DMS53 (cell line): ENCODE results near the gene VWA5B1.
"Not testable (repeated sequence)": the region's sequence is repeated elsewhere in the genome, so short reads cannot be mapped to it uniquely, and the experiment has no call there.

Experiments used
- DNase-seq: peaks from one replicate; lab custom pipeline; 2025; lab: John Stamatoyannopoulos, UW

The VWA5B1 gene

DNA sequence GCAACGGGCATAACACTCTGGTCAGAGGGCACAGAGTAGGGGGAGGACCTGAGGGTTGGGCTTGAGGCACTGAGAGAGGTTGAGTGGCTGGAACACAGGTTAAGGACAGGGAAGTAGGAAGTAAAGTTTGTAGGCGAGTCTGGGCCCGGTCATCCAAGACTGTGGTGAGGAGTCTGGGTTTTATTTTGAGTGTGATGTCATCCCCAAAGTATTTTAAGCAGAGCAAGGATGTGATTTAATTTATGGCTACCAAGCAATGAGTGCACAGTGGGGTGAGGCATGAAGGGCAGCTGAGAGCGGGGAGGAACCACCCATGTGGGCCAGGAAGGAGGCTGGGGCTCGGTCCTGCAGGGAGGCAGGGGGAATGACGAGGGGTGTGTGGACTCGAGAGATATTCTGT, 11.2 kb upstream of the VWA5B1 start:
- no peak for DNase-seq

DNA sequence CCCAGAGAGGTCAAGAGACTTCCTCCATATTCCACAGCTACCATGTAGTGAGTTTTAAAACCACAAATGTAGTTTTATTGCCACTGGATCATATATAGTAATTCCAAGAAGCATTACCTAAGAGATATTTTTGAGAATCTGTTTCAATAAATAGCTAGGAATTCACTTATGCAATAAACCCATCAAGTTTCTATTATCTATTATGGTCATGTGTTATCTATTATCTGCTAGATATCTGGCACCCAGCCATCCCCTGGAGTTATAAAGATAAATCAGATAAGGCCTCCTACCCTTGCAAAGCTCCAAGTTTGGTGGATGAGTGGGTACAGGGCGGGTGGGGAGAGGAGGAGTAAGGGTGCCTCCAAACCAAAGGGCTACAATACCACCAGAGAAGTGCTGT, 10.3 kb upstream of the VWA5B1 start:
- DNase-seq, result no peak

DNA sequence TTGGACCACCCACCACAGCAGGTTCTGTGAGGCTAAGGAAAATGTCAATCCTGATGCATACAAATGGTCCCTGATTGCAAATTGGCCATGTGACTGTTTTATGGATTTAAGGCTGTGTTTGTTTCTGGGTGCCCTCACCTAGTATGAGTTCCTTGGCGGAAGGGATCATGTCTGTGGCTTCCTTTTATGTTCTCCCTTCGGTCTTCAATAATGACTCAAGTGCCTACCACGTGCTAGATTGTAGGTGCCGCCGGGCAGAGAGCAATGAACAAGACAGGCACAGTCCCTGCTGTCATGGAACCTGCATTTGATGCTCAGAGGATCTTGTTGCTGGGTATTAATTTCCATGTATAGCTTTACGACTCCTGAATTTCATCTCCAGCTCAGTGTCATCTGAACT, 9.8 kb upstream of the VWA5B1 start:
- DNase-seq, result no peak

DNA sequence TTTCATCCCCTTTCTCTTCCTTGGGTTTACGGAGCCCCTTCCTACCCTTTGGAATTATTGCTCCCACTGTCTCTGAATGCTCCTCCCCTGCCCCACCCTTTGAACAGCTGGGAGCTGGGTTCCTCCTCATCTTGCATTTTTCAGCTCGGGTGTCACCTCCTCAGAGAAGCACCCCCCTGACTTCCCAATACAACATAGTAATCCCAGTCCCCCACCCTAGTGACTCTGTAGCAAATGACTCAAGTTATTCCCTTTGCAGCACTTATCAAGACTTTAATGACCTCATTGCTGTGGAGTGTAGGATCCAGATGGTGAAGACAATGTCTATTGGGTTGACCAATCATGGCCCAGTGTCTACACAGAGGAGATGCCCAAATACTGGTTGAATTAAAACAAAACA, 8.9 kb upstream of the VWA5B1 start:
- no peak for DNase-seq

DNA sequence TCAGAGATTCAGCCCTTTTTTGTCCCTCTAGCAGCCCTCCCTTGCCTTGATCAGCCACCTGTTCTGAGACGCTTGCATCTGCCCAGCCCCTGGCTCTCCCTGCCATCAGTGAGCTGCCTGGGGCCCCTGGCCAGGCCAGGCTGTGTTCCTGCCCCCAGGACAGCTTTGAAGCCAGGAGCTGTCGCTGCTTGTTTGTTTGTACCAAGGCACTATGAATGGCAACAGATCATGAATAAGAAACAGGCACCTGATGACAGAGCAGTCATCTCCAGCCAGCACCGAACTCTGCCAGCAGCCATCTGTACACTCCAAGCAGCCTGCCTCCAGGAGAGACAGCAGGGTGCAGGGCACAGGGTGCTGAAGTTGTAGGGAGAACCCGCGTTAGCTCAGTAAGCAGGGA, 8.1 kb upstream of the VWA5B1 start:
- no peak for DNase-seq

DNA sequence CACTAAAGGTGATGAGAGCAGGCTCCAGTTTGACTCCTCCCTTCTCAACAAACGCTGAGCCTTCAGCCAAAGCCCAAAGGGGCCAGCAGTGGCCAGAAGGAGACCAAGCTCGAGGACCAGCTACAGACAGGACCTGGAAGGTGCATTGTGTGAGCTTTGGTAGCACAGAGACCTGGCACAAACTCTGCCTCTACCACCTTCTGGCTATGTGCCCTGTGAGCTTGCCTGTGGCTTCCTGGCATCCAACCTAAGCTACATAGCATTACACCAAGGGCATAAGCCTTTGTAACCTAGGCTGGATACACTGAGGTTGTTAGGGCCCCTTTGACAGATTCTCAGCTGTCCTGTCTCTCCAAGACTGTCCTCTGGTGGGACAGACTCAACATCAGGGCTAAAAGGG, 6.6 kb upstream of the VWA5B1 start:
- no peak for DNase-seq

DNA sequence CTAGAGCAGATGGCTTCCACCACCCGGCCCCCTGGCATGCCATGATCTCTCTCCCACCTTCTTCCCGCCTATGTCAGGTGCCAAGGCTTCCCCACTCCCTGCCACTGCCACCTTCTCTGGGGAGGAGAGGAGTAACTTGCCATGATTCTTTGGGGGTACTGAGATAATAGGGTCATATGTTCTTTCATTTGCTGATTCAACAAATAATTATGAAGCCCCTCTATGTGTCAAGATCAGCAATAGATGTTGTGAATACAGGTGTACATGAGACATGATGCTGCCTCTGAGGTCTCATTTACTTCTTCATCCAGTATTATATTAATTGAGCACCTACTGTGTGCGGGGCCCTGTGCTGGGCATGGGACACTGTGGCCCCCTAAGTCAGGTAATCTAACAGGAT, 6.0 kb upstream of the VWA5B1 start:
- DNase-seq, result no peak

DNA sequence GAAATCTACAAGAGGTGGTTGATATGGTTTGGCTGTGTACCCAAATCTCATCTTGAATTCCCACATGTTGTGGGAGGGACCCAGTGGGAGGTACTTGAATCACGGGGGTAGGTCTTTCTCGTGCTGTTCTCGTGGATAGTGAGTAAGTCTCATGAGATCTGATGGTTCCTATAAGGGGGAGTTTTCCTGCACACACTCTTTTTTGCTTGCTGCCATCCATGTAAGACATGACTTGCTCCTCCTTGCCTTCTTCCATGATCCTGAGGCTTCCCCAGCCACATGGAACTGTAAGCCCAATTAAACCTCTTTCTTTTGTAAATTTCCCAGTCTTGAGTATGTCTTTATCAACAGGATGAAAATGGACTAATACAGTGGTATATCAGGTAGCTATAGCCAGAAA, 5.2 kb upstream of the VWA5B1 start:
- no peak for DNase-seq

DNA sequence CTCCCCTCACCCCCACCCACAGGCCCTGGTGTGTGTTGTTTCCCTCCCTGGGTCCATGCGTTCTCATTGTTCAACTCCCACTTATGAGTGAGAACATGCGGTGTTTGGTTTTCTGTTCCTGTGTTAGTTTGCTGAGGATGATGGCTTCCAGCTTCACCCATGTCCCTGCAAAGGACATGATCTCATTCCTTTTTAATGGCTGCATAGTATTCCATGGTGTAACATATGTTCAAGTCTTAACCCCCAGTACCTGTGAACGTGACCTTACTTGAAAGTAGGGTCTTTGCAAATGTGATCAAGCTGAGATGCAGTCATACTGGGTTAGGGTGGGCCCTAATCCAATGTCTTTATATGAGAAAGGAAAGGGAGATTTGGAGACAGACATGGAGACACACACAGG, 3.0 kb upstream of the VWA5B1 start:
- not testable (repeated sequence) for DNase-seq

DNA sequence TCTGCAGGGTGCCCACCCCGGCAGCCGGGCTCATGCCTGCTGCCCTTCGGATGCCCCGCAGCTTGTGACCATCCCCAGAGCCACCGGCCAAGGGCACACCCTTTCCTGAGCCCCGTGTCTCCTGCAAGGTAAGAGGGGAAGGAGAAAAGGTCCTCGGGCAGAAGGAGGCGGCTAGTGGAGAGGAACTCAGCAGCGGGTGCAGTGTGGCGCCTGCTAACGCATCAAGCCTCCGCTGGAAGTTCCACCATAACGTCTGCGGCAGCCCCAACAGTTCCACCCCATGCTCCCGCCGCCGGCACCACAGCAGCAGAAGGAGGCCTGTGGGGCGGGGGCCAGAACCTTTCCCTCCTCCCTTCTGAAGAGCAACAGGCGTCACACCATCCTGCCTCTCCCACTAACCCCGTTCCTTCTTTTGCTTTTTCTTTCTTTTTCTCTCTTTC, 990 bp downstream of the VWA5B1 start:
- DNase-seq, result peak; percentile 56

DNA sequence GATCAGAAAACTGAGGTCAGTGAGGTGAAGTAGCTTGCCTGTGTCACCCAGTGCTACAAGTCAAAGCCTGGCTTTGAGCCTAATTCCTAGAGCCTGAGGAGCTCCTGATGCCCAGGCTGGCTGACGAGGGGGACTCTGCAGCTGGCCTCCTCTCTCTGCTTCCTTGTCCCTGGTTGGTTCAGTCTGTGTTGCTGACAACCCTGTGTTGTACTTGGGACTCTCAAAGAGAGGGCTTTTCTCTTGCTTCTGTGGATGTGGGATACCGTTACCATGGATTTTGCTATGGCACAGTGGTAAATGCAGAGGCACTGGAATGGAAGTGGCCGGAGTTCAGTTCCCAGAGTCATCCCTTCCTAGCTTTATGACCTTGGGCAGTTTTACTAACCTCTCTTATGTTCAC, 8.0 kb downstream of the VWA5B1 start:
- DNase-seq, result no peak

DNA sequence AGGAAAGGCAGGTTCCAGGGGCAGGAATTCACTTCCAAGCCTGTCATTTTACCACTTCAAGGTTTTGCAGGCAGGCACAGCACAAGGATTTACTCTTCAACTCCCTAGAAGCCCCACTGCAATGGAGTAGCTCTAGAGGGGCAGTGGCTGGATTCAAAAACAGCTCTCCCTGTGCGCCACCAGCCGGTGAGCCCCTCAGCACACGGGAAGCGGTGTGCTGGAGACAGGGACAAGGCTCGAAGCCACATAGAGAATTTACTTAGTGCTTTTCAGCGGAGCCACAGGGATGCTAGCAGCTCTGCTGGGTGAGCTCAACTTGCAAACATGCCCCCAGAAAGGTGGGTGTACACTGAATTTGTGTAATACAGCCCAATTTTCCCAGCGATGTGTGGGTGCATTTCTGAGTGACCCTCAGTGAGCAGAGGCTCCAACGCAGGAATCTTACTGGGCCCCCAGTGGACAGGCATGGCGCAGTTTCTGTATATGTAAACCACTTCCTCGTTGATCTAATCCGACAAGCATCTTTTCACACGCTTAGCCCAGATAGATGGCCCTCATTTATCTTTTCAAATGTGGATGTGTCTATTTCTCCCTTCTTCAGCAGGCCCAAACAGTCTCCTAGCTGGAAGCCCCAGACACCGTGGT, 10.9 kb downstream of the VWA5B1 start:
- DNase-seq, result no peak

DNA sequence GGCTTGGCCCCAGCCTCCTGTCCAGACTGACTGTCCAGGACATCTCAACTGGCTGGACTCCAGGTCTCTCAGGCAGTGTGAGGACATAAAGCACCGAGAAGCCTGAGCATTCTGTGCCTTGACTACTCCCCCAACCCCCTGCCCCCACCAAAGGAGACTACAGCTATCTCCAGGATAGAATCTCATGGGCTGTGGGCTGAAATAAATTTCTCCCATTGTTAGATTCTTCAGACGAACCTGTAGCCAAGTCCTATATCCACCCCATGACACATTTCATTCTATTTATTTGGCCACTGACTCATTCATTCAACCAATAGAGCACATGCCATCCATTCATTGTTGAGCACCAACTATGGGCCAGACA, 11.4 kb downstream of the VWA5B1 start:
- no peak for DNase-seq

DNA sequence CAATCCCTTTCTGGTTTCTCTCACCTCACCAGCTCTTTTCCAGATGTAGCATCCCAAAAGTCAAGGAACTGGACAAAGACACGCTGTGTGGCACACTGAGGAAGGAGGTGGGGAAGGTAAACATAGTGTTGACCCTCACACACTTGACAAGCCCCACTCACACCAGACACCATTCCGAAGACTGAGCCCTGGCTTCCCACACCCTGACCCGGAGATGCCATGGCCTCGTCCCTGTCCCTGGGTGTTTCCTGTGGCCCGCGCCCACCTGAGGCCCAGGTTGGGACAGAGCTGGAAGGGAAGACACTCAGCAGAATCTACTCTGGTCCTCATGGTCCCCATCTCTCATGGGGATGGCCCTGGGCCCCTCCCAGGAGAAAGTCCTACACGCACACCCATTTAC, 16.4 kb downstream of the VWA5B1 start:
- DNase-seq, result no peak

DNA sequence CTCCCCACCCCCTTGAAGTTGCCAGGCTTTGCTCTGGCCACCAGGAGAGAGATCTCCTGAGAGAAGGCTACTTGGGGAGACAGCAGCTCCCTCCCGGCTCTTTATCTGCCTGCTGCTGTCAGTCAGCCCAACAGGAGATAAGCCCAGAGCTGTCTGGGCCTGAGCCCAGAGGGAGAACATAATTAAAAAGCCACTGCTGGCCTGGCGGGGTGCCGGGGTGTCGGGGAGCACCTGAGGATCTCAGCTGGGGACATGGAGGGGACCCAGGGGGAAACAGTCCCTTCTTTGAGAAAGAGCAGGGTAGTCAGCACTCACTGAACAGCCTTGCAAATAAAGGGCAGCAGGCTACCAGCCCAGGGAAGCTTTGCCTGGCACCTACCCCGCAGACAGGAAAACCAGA, 17.9 kb downstream of the VWA5B1 start:
- no peak for DNase-seq

DNA sequence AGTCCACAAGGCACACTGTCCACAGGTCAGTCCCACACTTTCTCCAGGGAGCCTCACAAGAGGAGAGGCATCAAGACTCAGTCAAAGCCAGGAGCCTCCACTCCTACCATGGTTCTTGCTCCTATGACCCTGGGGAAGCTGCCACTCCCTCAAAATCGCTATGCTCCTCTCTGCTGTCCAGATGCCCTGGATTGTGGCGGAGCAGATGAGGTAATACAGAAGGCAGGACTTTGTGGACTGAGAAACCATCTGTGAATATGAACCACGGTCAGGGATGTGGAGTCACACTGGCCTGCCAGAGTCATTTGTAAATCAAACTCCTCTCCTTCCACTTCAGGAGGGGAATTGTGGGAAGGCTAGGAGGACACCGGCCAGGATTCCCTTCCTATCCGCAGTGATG, 20.6 kb downstream of the VWA5B1 start:
- no peak for DNase-seq

DNA sequence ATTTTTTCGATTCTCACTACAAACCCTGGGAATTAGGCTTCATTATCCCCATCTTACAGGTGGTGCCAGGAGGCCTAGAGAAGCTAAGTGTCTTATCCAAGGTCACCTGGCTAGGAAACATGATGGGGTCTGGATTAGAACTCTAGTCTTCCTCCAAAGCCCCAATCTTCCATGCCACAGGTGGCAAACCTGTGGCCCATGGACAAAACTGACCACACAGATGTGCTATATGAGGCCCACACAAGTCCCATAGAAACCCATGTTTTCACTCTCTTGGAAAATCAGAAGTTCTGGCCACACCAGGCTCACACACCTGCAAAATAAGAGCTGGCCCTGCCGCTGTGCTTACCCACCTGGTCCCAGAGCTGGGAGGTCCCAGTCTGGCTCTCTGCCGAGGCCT, 21.6 kb downstream of the VWA5B1 start:
- no peak for DNase-seq

DNA sequence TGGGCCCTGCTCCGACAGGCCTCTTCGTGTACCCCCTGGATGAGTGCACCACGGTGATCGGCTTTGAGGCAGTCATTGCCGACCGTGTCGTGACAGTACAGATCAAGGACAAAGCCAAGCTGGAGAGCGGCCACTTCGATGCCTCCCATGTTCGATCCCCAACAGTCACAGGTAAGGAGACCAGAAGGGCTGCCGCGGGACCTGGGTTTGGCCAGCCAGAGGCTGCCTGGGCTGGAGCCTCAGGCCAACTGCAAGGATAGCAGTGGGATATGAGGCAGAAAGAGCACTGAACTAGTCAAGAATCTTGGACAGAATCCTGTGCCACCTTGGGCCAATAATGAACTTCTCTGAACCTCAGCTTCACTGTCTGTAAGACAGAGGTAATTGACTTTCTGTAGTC, 22.1 kb downstream of the VWA5B1 start:
- DNase-seq, result no peak

DNA sequence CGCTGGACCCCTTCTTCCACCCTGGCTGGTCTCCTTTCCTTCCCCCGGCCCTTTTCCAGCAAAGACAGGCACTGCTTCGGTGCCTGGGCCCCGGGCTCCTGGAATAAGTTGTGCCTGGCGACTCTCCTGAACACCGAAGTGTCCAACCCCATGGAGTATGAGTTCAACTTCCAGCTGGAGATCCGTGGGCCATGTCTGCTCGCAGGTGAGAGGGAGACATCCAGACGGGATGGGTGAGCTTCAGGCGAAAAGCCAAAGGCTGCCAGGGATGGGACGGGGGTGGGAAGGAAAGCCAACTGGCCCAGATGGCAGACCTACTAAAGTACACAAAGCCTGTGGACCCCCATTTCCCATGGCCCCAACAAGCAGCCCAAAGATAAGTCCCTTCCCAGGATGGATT, 26.8 kb downstream of the VWA5B1 start:
- DNase-seq, result no peak

DNA sequence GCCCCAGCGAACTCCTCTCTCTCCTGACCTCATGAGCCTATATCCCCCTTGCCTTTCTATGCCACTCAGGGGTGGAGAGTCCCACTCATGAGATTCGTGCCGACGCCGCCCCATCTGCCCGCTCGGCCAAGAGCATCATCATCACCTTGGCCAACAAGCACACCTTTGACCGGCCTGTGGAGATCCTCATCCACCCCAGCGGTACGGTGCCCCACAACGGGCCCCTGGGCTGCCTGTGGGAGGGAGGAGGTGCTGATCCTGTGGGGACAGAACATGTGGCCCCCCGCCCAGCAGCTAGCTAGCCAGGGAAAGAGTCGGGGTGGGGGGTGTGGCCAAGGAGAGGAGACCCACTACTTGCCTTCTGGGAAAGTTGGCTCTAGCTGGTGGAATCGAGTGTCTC, 27.8 kb downstream of the VWA5B1 start:
- DNase-seq, result no peak

DNA sequence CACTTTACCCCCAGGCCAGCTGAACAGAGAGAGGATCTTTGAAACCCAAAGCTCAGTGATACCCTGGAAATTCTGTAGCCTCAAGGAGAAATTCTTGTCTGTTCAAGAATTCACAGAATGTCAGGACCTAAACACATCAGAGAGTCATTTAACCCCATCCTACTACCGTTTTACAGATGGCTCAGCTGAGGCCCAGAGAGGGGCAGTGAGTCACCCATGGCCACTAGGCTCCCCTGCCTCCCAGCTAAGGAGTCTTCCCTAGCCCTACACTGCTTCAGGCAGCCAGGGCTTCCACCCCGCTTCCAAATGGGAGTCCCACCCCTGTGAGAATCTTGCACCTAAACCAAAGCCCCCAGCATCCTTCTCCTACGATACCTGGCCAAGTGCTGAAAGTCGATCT, 28.3 kb downstream of the VWA5B1 start:
- DNase-seq, result no peak

DNA sequence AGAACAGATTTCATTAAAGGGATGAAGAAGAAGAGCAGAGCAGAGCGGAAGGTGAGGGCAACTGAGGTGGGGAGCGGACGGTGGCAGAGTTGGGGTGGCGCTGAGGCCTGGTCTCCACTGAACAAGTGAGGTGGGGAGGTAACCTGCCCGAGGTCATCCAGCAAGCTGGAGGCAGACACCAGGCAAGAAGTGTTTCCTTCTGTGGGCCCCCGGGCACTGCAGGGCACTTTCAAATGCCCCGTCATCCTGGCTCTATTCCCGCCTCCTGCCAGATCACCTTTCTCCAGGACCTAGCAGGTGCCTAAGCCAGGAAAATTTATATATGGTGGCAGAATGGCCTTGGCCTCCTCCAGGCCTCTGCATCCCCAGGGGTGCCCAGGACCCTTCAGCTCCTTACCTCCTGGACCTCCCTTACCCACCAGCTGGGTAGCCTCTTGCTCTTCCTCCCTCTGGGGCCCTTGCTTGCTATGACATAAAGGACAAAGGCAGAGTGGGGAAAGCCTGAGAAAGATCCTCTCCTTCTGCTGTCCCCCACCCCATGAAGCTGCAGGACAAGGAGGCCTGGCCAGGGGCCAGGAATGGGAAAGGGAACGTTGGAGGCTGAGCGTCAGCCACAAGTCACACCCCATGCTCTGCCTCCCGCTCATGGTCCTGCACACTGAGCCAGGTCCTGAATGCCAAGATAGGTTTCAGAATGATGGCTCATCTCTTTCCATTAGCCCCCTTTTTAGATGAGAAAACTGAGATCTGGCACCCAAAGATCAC, 29.0 kb downstream of the VWA5B1 start:
- no peak for DNase-seq

DNA sequence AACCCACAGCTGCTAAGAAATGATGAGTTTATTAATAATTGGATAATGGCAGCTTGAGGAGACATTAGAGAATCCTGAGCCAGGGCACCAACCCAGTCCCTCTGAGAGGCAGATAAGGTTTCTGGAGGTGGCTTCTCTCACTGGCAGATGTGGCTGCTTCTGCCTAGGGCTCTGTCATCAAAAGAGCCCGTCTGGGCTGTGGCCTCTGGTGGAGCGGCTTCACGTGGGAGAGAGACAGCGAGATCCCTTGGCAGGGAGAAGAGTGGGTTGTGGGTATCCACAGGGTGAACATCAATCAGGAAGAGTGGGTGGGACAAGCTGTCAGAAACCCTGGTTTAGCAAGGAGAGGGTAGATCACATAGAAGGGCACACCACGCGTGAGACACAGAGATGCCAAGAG, 30.0 kb downstream of the VWA5B1 start:
- no peak for DNase-seq

DNA sequence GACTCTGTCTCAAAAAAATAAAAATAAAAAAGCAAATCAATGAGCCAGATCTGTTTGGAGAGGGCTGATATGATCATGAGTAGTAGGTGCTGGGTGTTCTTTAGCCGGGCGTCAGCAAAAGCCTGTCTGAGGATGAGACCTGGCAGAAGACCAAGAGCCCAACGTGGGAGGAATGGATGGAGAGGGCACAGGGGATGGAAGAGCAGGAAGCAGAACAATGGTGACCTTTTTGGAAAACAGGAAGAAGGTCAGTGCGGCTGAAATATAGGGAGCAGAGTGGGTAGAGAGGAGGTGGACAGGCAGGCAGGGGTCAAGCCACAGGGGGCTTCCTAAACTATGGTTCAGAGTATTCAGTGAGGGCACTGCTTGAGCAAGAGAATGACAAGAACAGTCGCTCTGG, 30.9 kb downstream of the VWA5B1 start:
- DNase-seq, result no peak
